ENCODE results near the gene EFCAB11.

GRCh38 chr14:89952576-89952975, 2.0 kb downstream of the EFCAB11 start:
- no peak for TF ChIP-seq CTCF (IDR thresholded peaks at IDR 0.05 in 2 of 3, conservative IDR thresholded peaks at IDR 0.05 in 1 of 3; ENCODE audit: borderline replicate concordance in 1 of 3, insufficient read depth in 1 of 3, low read depth in 2 of 3, low read length in 2 of 3)
- TF ChIP-seq POLR2AphosphoS5 (IDR thresholded peaks at IDR 0.05; ENCODE audit: low read depth, low read length), result no peak
- no peak for TF ChIP-seq POLR2A (IDR thresholded peaks at IDR 0.05; ENCODE audit: borderline replicate concordance, extremely low read depth, insufficient read depth, insufficient read length)
- TF ChIP-seq JUND (IDR thresholded peaks at IDR 0.05), result no peak
- no peak for TF ChIP-seq SP1 (IDR thresholded peaks at IDR 0.05; ENCODE audit: low read depth)
- no peak for TF ChIP-seq ZFX (IDR thresholded peaks at IDR 0.05)
- TF ChIP-seq EZH2phosphoT487 (IDR thresholded peaks at IDR 0.05; ENCODE audit: borderline replicate concordance), result no peak
